Pancreas (tissue), 10 donors: Measurements from ENCODE around the gene CMTM5. TPM values are rescaled to one million over a fixed set of nuclear protein-coding genes. Genes with fewer than 3 reads are reported as not detected.

ENCODE experiments used
- ATAC-seq, 4 donors: fragments of 200-7000 bp; cut with Tn5 transposase; one replicate each; pipeline versions ENCODE4 v1.8.0 to v1.9.1; 2020; ENCODE audit warnings: mild to moderate bottlenecking in 4 of 4, moderate library complexity in 4 of 4
- DNase-seq, 6 donors: peaks; one replicate each; pipeline ENCODE4 v3.0.0-alpha.2; 2020
- FAIRE-seq: peaks from 2 replicates; lab custom pipeline; 2012; peaks lifted over from hg19 to GRCh38; lab: Jason Lieb, UNC
- H3K27ac ChIP-seq, 4 donors: fragments of 200-600 bp; sonication (generic); 1 replicate in 3 of 4; 2 replicates in 1 of 4; pipeline versions ENCODE4 v1.5.0 to v1.8.0; 2020
- H3K27me3 ChIP-seq, 4 donors: fragments of 200-600 bp; one replicate each; pipeline ENCODE4 v1.8.0; 2021
- H3K36me3 ChIP-seq, 3 donors: fragments of 200-600 bp; sonication (generic) in 1 of 3; one replicate each; pipeline versions ENCODE4 v1.5.0 to v1.8.0; 2020 to 2021
- H3K4me1 ChIP-seq, 3 donors: fragments of 200-600 bp; one replicate each; pipeline ENCODE4 v1.8.0; 2021
- H3K4me3 ChIP-seq, 4 donors: fragments of 200-600 bp; sonication (generic) in 2 of 4; one replicate each; pipeline versions ENCODE4 v1.5.0 to v1.8.0; 2020 to 2021
- H3K9me3 ChIP-seq, 4 donors: fragments of 200-600 bp; one replicate each; pipeline ENCODE4 v1.8.0; 2021
- WGBS, 2 donors: extraction: QIAGEN DNeasy Blood & Tissue Kit; methylation state at CpG; one replicate each; pipeline ENCODE4 v1.1.7; 2013; 5-methylcytosine and 5-hydroxymethylcytosine counted together
- intact Hi-C, 3 donors: fragments of 100-400 bp; cut with DNase I; formaldehyde crosslinking; loops; one replicate each; pipeline versions ENCODE4 v1.11.1 to v1.14.2; 2022
- polyA plus RNA-seq, 2 donors: library from polyadenylated mRNA; stranded (reverse); fragments of 200-250 nt; gene quantifications; one replicate each; pipeline ENCODE4 v1.2.3, GENCODE V29; 2013
- total RNA-seq, 6 donors: library from RNA; stranded (reverse); fragmentation: NEBNext Ultra II Directional in 4 of 6; extraction: Animal tissue kit (Norgen Biotek cat#: 25700) in 4 of 6; gene quantifications; one replicate each; pipeline versions ENCODE4 v1.2.1 to v1.2.4, GENCODE V29; 2021 to 2023
- TF ChIP-seq, protein P1 (sequence below), 4 donors: fragments of 200-600 bp; sonication (generic) in 3 of 4; IDR thresholded peaks; one replicate each; pipeline versions ENCODE4 v1.5.0 to v1.8.0; 2021; ENCODE audit warnings: antibody characterized with exemption in 4 of 4
- donor health status: healthy with polysubstance abuse.
- donor health status: DM: no; HTN: no; CAD: no; lungs with moderate emphysema.
- donor health status: DM: no; HTN: no; CAD: no.
- donor health status: control.
- donor health status: control.
- donor health status: Bipolar disorder and iron deficiency.
- donor health status: DM: yes; HTN: yes; CAD: no.
- donor health status: DM: no; HTN: no; CAD: no.
- donor health status: DM: no; HTN: no; CAD: no.
- donor health status: DM: yes; HTN: yes; CAD: no.

Gene CMTM5
- total and polyA plus RNA-seq, 8 donors = 0.16 to 0.53 (median 0.25) TPM; not detected in 5

DNA sequence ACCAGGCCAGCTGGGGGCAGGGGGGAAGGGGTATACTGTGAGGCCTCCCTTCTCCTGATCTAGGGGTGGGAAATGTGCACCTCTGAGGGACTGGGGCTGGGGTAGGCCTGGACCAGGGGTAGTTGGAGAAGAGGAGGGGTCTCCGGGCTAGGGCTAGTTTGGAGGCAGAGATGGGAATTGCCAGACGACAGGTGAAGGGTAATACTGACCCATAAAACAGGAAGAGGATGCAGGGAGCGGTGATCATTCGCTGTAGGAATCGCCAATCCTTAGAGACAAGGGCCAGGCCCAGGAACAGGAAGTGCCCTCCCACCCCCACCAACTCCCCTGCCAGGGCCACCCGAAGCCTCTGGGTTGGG is 28.6 kb upstream of the CMTM5 start:
- H3K27me3 ChIP-seq = no peaks in the 10 kb centered on the region
- H3K4me3 ChIP-seq = no peak overlapping the region
- FAIRE-seq (no peak), ATAC-seq (no peak), DNase-seq (no peak)
- H3K27ac ChIP-seq = no peak overlapping the region
- peaks cover 0 to 4% (median 0%) of the 10 kb centered on the region in 3 donors for H3K4me1 ChIP-seq
- TF ChIP-seq, protein P1, sequence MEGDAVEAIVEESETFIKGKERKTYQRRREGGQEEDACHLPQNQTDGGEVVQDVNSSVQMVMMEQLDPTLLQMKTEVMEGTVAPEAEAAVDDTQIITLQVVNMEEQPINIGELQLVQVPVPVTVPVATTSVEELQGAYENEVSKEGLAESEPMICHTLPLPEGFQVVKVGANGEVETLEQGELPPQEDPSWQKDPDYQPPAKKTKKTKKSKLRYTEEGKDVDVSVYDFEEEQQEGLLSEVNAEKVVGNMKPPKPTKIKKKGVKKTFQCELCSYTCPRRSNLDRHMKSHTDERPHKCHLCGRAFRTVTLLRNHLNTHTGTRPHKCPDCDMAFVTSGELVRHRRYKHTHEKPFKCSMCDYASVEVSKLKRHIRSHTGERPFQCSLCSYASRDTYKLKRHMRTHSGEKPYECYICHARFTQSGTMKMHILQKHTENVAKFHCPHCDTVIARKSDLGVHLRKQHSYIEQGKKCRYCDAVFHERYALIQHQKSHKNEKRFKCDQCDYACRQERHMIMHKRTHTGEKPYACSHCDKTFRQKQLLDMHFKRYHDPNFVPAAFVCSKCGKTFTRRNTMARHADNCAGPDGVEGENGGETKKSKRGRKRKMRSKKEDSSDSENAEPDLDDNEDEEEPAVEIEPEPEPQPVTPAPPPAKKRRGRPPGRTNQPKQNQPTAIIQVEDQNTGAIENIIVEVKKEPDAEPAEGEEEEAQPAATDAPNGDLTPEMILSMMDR (IDR thresholded peaks at IDR 0.05) = no peak
- no peaks in the 10 kb centered on the region for H3K9me3 ChIP-seq
- no peaks in the 10 kb centered on the region for H3K36me3 ChIP-seq
- intact Hi-C loops = no loop called here
- 89 to 91% methylated on average over 6 of the region's 6 CpGs for WGBS, 2 donors

DNA sequence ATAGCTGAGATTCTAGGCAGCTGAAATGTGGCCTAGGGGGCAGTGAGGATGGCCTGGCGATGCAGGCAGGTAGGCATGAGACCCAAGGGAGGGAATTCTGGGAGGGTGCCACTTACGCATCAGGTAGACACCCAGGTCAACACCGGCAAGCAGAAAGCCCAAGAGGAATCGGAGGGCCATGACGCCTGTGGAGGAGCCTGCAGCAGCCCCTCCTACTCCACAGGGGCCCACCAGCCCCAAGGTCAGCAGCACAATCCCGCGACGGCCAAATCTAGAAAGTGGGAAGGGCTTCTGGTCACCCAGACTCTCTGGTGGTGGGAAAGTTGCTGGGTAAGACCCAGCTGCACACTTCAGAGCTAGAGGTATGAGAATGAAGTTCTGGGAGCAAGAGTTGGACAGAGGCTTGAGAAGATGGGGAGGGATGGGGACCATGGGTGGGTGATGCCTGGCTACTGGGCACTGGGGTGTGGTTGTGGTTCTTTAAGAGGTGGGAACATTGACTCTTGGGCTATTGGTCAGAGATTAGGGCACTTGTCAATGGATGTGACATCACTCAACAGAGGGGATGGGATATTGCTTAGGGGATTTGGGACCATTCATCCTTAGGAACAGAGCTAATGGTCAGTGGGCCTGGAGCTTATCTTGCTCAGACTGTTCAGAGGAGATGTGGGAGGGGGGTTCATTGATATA is 27.5 kb upstream of the CMTM5 start:
- no peak overlapping the region for H3K27ac ChIP-seq
- intact Hi-C loops = no loop called here

DNA sequence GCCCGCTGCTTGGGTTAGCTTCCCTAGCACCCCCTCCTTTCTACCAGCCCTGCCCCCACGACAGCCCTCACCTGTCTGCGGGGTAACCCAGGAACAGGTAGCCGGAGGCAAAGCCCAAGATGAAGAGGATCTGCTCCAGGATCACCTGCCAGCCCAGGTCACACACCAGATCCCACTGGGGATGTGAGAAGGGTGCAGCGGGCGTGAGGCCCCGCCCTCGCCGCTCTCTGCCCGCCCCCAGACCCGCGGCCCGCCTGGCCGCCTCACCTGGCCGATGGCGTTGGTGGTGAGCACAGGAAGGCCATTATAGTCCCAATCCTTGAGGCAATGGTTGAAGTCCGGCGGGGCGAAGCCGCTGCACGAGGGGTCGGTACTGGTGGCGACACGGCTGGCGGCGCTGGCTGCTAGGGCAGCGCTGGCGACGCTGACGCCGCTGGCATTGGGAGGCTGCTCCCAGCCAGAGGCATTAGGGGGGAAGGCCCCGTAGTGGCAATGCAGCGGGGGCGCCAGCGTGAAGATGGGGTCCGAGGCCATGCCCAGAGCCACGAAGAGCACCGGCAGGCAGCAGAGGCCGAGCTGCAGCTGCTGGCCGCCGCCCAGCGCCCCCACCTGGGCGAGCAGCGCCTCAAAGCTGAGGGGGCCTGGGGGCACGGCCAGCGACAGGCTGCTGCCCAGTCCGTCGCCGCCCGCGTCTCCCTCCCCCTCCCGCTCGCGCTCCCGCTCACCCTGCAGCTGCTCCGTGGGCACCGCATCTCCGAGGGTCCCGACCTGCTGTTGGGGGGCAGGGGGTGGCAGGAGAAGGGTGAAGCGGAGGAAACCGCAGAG is 25.0 kb upstream of the CMTM5 start:
- TF ChIP-seq, protein P1 (IDR thresholded peaks at IDR 0.05) = no peak
- FAIRE-seq = no peak
- WGBS, 2 donors = 16% methylated on average over 45 to 61 of the region's 61 CpGs
- H3K4me1 ChIP-seq = peaks cover 0 to 4% (median 0%) of the 10 kb centered on the region in 3 donors
- peak overlapping the region; percentile 39 to 70 (median 60) for H3K4me3 ChIP-seq
- no peaks in the 10 kb centered on the region for H3K27me3 ChIP-seq
- no peak overlapping the region for H3K27ac ChIP-seq
- ATAC-seq = peak; percentile 51 to 73 (median 70)
- no peaks in the 10 kb centered on the region for H3K36me3 ChIP-seq
- DNase-seq = peak in 1 of 6 donors; percentile 67
- intact Hi-C loops = no loop called here
- no peaks in the 10 kb centered on the region for H3K9me3 ChIP-seq

More for the DNA sequence above, 27.5 kb upstream of the CMTM5 start:
- Histone ChIP-seq H3K4me3 (no peak overlapping the region), H3K9me3 (no peaks in the 10 kb centered on the region), H3K27me3 (no peaks in the 10 kb centered on the region), H3K36me3 (no peaks in the 10 kb centered on the region), H3K4me1 (peaks cover 0 to 4% (median 0%) of the 10 kb centered on the region in 3 donors)
- DNase-seq (no peak), ATAC-seq (no peak), FAIRE-seq (no peak)
- WGBS, 2 donors = 79 to 80% methylated on average over 8 of the region's 8 CpGs
- TF ChIP-seq, protein P1 (IDR thresholded peaks at IDR 0.05) = no peak

DNA sequence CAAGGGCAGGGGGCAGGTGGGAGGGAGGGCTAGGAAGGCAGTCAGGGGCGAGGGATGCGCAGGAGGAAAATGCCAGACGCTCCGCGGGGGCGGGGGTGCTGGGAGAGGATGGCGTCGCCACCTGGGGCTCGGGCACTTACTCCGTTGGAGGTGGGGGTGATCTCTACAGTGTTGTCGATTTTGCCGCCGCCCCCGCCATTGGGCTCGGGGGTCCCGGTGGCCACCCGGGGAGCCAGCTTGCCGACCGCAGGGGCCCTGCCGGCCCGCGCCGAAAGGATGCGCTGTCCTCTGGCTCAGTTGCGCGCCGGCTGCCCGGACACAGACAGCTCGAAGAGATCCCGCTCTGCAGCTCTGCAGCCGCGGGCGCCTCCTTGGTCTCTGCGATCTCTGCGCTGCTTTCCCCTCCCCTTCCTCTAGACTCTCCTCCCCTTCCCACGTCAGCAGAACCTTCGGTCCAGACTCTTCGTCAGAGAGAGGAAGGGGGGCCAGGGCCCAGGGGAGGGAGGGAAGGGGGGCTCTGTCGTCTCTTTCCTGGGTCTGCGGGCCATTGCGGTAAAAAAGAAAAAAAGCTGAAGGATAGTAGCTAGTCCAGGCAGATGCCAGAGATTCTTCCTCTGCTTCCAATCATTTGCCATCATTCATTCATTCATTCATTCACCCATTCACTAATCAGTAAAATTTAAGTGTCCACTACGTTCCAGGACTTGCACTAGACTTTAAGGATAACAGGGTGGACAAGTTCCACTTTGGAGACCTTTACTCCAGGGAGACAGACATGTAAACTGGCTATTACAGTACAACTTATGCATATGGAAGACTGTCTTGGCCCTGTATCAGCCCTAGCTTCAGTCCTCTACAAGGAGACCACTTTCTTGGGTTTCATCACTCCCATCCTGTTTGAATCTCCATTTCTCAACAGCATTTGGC is 24.1 kb upstream of the CMTM5 start, which contains the start of gene SLC22A17:
SLC22A17 (minus strand) TSS at position 382 of the 927 bp plus-strand sequence.
- Histone ChIP-seq H3K4me1 (peaks cover 0 to 4% (median 0%) of the 10 kb centered on the region in 3 donors), H3K27ac (no peak within 1 kb of the TSS), H3K36me3 (no peaks in the 10 kb centered on the region), H3K9me3 (no peaks in the 10 kb centered on the region), H3K27me3 (no peaks in the 10 kb centered on the region), H3K4me3 (peak within 1 kb of the TSS; percentile 39 to 70 (median 60))
- DNase-seq (peak; percentile 61 to 84 (median 70)), FAIRE-seq (no peak), ATAC-seq (peak; percentile 92 to 96 (median 95))
- TF ChIP-seq, protein P1 (IDR thresholded peaks at IDR 0.05) = no peak
- intact Hi-C loops = no loop called here
- WGBS, 2 donors = 1 to 2% methylated on average over 33 to 42 of the region's 42 CpGs
